GM19328 (cell line): ENCODE measurements around the gene PTGER1.
A peak's percentile ranks its signal among the peaks of the same experiment; 100 is the strongest.

Experiments
- ATAC-seq: cut with Tn5 transposase; IDR thresholded peaks from one replicate; pipeline ENCODE4 v1.9.1; 2021; ENCODE audit warnings: mild to moderate bottlenecking, moderate library complexity; ENCODE audit not compliant: unreplicated experiment

The PTGER1 gene

GRCh38 chr19:14503285-14503684, 28.1 kb upstream of the PTGER1 start:
- no peak for ATAC-seq

GRCh38 chr19:14502334-14503092, 27.4 kb upstream of the PTGER1 start:
- ATAC-seq = no peak

GRCh38 chr19:14497228-14497921, 22.2 kb upstream of the PTGER1 start:
- no peak for ATAC-seq

- no peak for ATAC-seq
Observed at GRCh38 chr19:14496834-14497227, 21.7 kb upstream of the PTGER1 start.

- peak; percentile 69 for ATAC-seq
Observed at GRCh38 chr19:14496029-14496833, 21.1 kb upstream of the PTGER1 start, which contains the start of gene GIPC1. TSS of gene GIPC1 (minus strand) at chr19:14496127. CDS start at chr19:14482976, 13,151 bp downstream.

GRCh38 chr19:14495672-14496028, 20.5 kb upstream of the PTGER1 start:
- no peak for ATAC-seq

GRCh38 chr19:14494910-14495671, 19.9 kb upstream of the PTGER1 start:
- ATAC-seq = no peak

GRCh38 chr19:14494411-14494810, 19.3 kb upstream of the PTGER1 start:
- no peak for ATAC-seq

- ATAC-seq = no peak
Observed at GRCh38 chr19:14492756-14493337, 17.7 kb upstream of the PTGER1 start.

- ATAC-seq = no peak
Observed at GRCh38 chr19:14487370-14488125, 12.4 kb upstream of the PTGER1 start.

- ATAC-seq = no peak
Observed at GRCh38 chr19:14482172-14482941, 7.2 kb upstream of the PTGER1 start.

- ATAC-seq = no peak
Observed at GRCh38 chr19:14480700-14481079, 5.5 kb upstream of the PTGER1 start.

GRCh38 chr19:14479975-14480699, 5.0 kb upstream of the PTGER1 start:
- ATAC-seq = no peak

GRCh38 chr19:14479309-14479974, 4.3 kb upstream of the PTGER1 start:
- ATAC-seq = no peak

GRCh38 chr19:14478113-14478545, 3.0 kb upstream of the PTGER1 start:
- ATAC-seq = no peak

GRCh38 chr19:14477418-14478112, 2.4 kb upstream of the PTGER1 start:
- no peak for ATAC-seq
